SK-N-SH (cell line): ENCODE data around the gene HAT1. TPM values are rescaled to one million over a fixed set of nuclear protein-coding genes. Genes with fewer than 3 reads are reported as not detected.

Experiments used
- CTCF ChIA-PET: fragments of 300-600, 350-600 bp; formaldehyde crosslinking; extraction: SDS; loops from one replicate; lab custom pipeline; 2021; lab: Yijun Ruan, JAX
- POLR2A ChIA-PET: fragments of 350-600 bp; sonication (Branson Sonifier 250); formaldehyde crosslinking; extraction: SDS; loops from one replicate; lab custom pipeline; 2020; ENCODE audit warnings: antibody characterized with exemption, inconsistent platforms; lab: Yijun Ruan, JAX
- DNase-seq: peaks from one replicate; pipeline ENCODE4 v3.0.0; 2012
- H2AFZ ChIP-seq: fragments of 200-600 bp; sonication (generic); 2 replicates; pipeline ENCODE4 v1.8.1; 2016; ENCODE audit warnings: antibody characterized with exemption, mild to moderate bottlenecking, low read depth
- H3F3A ChIP-seq: fragments of 200-600 bp; sonication (generic); replicated peaks from 2 replicates; pipeline ENCODE3; 2016; ENCODE audit warnings: antibody characterized with exemption, mild to moderate bottlenecking; ENCODE audit not compliant: insufficient read depth
- H3K27ac ChIP-seq, 2 experiments: fragments of 200-500 bp in 1 of 2; fragments of 200-600 bp in 1 of 2; sonication (Bioruptor generic) in 1 of 2; sonication (generic), shearing (Covaris generic) in 1 of 2; 2 replicates each; pipeline versions ENCODE4 v1.5.1 to v1.6.1; 2014 to 2016; ENCODE audit warnings: low read depth in 2 of 2, inconsistent platforms in 1 of 2, low read length in 1 of 2, mild to moderate bottlenecking in 1 of 2, mixed read lengths in 1 of 2
- H3K27me3 ChIP-seq: fragments of 200-600 bp; sonication (generic), shearing (Covaris generic); 2 replicates; pipeline ENCODE4 v1.6.1; 2016; ENCODE audit warnings: mixed run types; ENCODE audit not compliant: insufficient read depth
- H3K36me3 ChIP-seq, 2 experiments: fragments of 200-500 bp in 1 of 2; fragments of 200-600 bp in 1 of 2; sonication (Bioruptor generic) in 1 of 2; sonication (generic) in 1 of 2; replicated peaks in 1 of 2; 2 replicates each; pipeline versions ENCODE3 to v1.5.1; 2014 to 2016; ENCODE audit warnings: low read length in 1 of 2, mild to moderate bottlenecking in 1 of 2; ENCODE audit not compliant: insufficient read depth in 2 of 2, control insufficient read depth in 1 of 2
- H3K4me1 ChIP-seq, 2 experiments: fragments of 200-500 bp in 1 of 2; fragments of 200-600 bp in 1 of 2; sonication (Bioruptor generic) in 1 of 2; sonication (generic), shearing (Covaris generic) in 1 of 2; 2 replicates each; pipeline versions ENCODE4 v1.5.1 to v1.6.1; 2014 to 2016; ENCODE audit warnings: low read depth in 1 of 2, low read length in 1 of 2, mixed run types in 1 of 2; ENCODE audit not compliant: insufficient read depth in 2 of 2, control insufficient read depth in 1 of 2
- H3K4me2 ChIP-seq: fragments of 200-600 bp; sonication (generic), shearing (Covaris generic); 2 replicates; pipeline ENCODE4 v1.6.1; 2017; ENCODE audit warnings: mixed run types
- H3K4me3 ChIP-seq, 2 experiments: fragments of 200-500 bp in 1 of 2; fragments of 200-600 bp in 1 of 2; sonication (Bioruptor generic) in 1 of 2; sonication (generic), shearing (Covaris generic) in 1 of 2; 2 replicates each; pipeline versions ENCODE4 v1.5.1 to v1.8.1; 2014 to 2016; ENCODE audit warnings: low read depth in 2 of 2, inconsistent platforms in 1 of 2, low read length in 1 of 2, mild to moderate bottlenecking in 1 of 2, mixed read lengths in 1 of 2, moderate library complexity in 1 of 2
- H3K79me2 ChIP-seq: fragments of 200-600 bp; sonication (generic); 2 replicates; pipeline ENCODE4 v1.8.1; 2017; ENCODE audit warnings: mild to moderate bottlenecking; ENCODE audit not compliant: insufficient read depth
- H3K9ac ChIP-seq: fragments of 200-600 bp; sonication (generic); 2 replicates; pipeline ENCODE4 v1.6.1; 2017; ENCODE audit warnings: mixed run types
- H3K9me2 ChIP-seq: fragments of 200-600 bp; sonication (generic); 2 replicates; pipeline ENCODE4 v1.6.1; 2017; ENCODE audit warnings: mixed run types
- H3K9me3 ChIP-seq: fragments of 200-600 bp; sonication (generic); 2 replicates; pipeline ENCODE4 v1.6.1; 2017; ENCODE audit warnings: mixed run types, mild to moderate bottlenecking, moderate library complexity
- H4K20me1 ChIP-seq: fragments of 200-600 bp; sonication (generic); 2 replicates; pipeline ENCODE4 v1.6.1; 2017; ENCODE audit warnings: mild to moderate bottlenecking, mixed run types; ENCODE audit not compliant: insufficient read depth
- CHD2 ChIP-seq: fragments of 150-350 bp; IDR thresholded peaks from 2 replicates; pipeline ENCODE4 v1.6.1; 2018; ENCODE audit warnings: low read length; ENCODE audit not compliant: partially characterized antibody
- FOSL2 ChIP-seq: IDR thresholded peaks from 2 replicates; pipeline ENCODE4 v1.4.0; 2012; ENCODE audit warnings: low read depth, mild to moderate bottlenecking, moderate library complexity, borderline replicate concordance
- GABPA ChIP-seq: IDR thresholded peaks from 2 replicates; pipeline ENCODE4 v1.4.0; 2012; ENCODE audit warnings: low read depth, mild to moderate bottlenecking
- GATA2 ChIP-seq: sonication (generic); formaldehyde crosslinking; IDR thresholded peaks from 2 replicates; pipeline ENCODE4 v1.5.0; 2020; ENCODE audit warnings: mild to moderate bottlenecking, missing genetic modification reagents
- JUND ChIP-seq: IDR thresholded peaks from 2 replicates; pipeline ENCODE4 v1.4.0; 2012
- MEF2A ChIP-seq: IDR thresholded peaks from 2 replicates; pipeline ENCODE4 v1.4.0; 2012; ENCODE audit warnings: low read depth, borderline replicate concordance
- MXI1 ChIP-seq: IDR thresholded peaks from 2 replicates; pipeline ENCODE4 v1.6.1; 2012; ENCODE audit warnings: mild to moderate bottlenecking, low read depth, low read length, improper control_type of control experiment
- NFIC ChIP-seq: IDR thresholded peaks from 2 replicates; pipeline ENCODE4 v1.4.0; 2012; ENCODE audit warnings: borderline replicate concordance
- POLR2AphosphoS5 ChIP-seq: IDR thresholded peaks from 2 replicates; pipeline ENCODE4 v1.6.1; 2012; ENCODE audit warnings: low read depth, low read length
- RXRA ChIP-seq: IDR thresholded peaks from 2 replicates; pipeline ENCODE4 v1.4.0; 2012; ENCODE audit warnings: low read depth, mild to moderate bottlenecking, borderline replicate concordance
- SIN3A ChIP-seq: IDR thresholded peaks from 2 replicates; pipeline ENCODE4 v1.6.1; 2012; ENCODE audit warnings: low read depth, mild to moderate bottlenecking, low read length, moderate library complexity, borderline replicate concordance
- TAF1 ChIP-seq: IDR thresholded peaks from 2 replicates; pipeline ENCODE4 v1.6.1; 2012; ENCODE audit warnings: low read depth, mild to moderate bottlenecking, low read length, moderate library complexity, borderline replicate concordance
- TCF12 ChIP-seq: IDR thresholded peaks from 2 replicates; pipeline ENCODE4 v1.4.0; 2012
- TEAD4 ChIP-seq: IDR thresholded peaks from 2 replicates; pipeline ENCODE4 v1.4.0; 2012; ENCODE audit warnings: mild to moderate bottlenecking, borderline replicate concordance; ENCODE audit not compliant: insufficient read depth
- YY1 ChIP-seq: IDR thresholded peaks from 2 replicates; pipeline ENCODE4 v1.4.0; 2012; ENCODE audit warnings: low read depth, mild to moderate bottlenecking
- WGBS: methylation state at CpG from one replicate; pipeline ENCODE4 v1.1.6; 2017; ENCODE audit warnings: low lambda C conversion rate; 5-methylcytosine and 5-hydroxymethylcytosine counted together
- polyA plus RNA-seq, 3 experiments: library from polyadenylated mRNA; depleted of rRNA; stranded (reverse); fragments of >200 nt; gene quantifications; 2 replicates each; pipeline ENCODE4 v1.2.3, GENCODE V29; 2012
- TF ChIP-seq, protein P1 (sequence below): IDR thresholded peaks from 2 replicates; pipeline ENCODE4 v1.4.0; 2012; ENCODE audit warnings: low read depth, borderline replicate concordance
- TF ChIP-seq, protein P2 (sequence below): IDR thresholded peaks from 2 replicates; pipeline ENCODE4 v1.4.0; 2012; ENCODE audit warnings: low read depth
- TF ChIP-seq, protein P3 (sequence below): IDR thresholded peaks from 2 replicates; pipeline ENCODE4; 2012

The HAT1 gene
- polyA plus RNA-seq, 1 of the 3 experiments (the other 2 are of a cell fraction), result 18.6 TPM

DNA sequence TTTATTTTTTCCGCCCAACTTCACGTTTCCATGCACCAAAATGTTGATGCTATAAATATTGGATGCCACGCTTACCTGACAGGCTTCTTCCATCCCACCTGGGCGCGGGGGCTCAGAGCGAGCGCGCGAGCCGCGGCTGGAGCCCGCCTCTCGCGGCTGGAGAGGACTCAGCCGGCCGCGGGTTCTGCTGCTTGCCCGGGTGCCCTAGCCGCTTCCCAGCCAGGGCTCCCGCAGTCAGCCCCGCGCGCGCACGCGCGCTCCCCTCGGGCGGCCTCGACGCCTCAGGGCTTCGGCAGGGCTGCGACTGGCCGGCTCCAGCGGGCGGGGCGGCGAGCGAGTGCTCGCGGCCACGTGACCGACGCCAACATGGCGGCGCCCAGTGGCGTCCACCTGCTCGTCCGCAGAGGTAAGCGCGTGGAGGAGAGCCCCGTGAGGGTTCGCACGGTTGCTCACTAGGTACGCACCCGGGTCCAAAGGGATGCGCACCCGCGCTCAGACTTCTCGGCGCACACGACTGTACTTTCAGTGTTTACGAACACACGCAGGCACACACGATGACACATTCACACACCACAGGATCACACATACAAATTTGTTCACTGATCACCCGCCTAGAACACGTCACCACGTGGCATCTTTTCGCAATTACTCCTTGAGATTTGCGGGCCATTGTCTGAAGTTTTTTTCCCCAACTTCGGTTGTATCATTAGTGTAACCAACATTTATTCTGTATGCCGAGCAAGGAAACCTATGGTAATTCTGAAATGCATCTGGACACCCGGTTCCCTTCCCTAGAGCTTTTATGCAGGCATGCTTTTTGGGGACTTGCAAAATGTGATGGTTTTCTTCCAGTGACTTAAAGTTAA is 77.6 kb downstream of the HAT1 start, which contains the start of gene METAP1D (continued):
- TF ChIP-seq, protein P1, sequence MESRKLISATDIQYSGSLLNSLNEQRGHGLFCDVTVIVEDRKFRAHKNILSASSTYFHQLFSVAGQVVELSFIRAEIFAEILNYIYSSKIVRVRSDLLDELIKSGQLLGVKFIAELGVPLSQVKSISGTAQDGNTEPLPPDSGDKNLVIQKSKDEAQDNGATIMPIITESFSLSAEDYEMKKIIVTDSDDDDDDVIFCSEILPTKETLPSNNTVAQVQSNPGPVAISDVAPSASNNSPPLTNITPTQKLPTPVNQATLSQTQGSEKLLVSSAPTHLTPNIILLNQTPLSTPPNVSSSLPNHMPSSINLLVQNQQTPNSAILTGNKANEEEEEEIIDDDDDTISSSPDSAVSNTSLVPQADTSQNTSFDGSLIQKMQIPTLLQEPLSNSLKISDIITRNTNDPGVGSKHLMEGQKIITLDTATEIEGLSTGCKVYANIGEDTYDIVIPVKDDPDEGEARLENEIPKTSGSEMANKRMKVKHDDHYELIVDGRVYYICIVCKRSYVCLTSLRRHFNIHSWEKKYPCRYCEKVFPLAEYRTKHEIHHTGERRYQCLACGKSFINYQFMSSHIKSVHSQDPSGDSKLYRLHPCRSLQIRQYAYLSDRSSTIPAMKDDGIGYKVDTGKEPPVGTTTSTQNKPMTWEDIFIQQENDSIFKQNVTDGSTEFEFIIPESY, result no peak
- TF ChIP-seq TCF12, result no peak
- TF ChIP-seq TAF1, result peak; percentile 69
- TF ChIP-seq MEF2A, result no peak
- TF ChIP-seq, protein P2, sequence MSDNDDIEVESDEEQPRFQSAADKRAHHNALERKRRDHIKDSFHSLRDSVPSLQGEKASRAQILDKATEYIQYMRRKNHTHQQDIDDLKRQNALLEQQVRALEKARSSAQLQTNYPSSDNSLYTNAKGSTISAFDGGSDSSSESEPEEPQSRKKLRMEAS, result peak; percentile 98
- TF ChIP-seq POLR2AphosphoS5, result peak; percentile 60
- no peak for TF ChIP-seq FOSL2
- TF ChIP-seq RXRA, result no peak
- TF ChIP-seq CHD2, result peak; percentile 21
- TF ChIP-seq MXI1, result peak; percentile 99
- no peak for TF ChIP-seq NFIC

DNA sequence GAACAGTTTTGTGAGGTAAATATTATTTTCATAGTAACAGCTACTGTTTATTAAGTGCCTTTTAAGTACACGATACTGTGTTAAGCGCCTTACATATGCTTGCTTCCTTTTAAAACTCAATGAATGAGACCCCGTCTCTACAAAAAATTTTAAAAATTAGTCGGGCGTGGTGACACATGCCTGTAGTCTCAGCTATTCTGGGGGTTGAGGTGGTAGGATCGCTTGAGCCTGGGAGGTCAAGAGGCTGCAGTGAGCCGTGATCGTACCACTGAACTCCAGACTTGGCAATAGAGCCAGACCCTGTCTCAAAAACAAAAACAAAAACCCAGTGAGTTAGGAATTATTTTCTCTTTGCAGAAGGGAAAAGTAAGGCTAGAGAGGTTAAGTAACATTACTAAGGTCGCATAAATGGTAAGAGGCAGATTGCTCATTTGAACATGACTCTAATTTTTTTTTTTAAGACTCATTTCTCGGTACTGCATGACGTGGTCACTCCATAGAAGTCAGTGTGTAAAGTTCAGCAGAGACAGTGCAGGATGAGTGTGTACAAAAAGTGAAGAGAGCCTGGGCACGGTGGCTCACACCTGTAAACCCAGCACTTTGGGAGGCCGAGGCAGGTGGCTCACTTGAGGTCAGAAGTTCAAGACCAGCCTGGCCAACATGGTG is 78.6 kb downstream of the HAT1 start:
- Histone ChIP-seq H3K9me2 (no peaks in the 10 kb centered on the region), H3K9me3 (no peaks in the 10 kb centered on the region), H3K4me1 (peaks cover 0 to 3% of the 10 kb centered on the region in 2 experiments; a peak in 1 of 4 replicates), H3K27me3 (no peaks in the 10 kb centered on the region), H3K4me3 (peak overlapping the region; percentile 66 to 80; a peak in 2 of 4 replicates), H4K20me1 (no peaks in the 10 kb centered on the region), H3F3A (no peaks in the 10 kb centered on the region), H3K36me3 (no peaks in the 10 kb centered on the region), H3K9ac (peak overlapping the region; percentile 60; the same call in 1 of the 2 replicates), H3K27ac (no peak overlapping the region), H2AFZ (peak overlapping the region; percentile 87), H3K4me2 (peak overlapping the region; percentile 91; the same call in 1 of the 2 replicates), H3K79me2 (no peaks in the 10 kb centered on the region)
- WGBS, result 94% methylated on average over 13 of the region's 13 CpGs
- ChIA-PET CTCF (interaction anchor here (0.9 kb wide), 1 partner anchor 37 kb away, joined by 3 read pairs; no protein-coding TSS in a partner anchor), POLR2A (no interaction called here)
- TF ChIP-seq JUND (no peak), GATA2 (CRISPR knock-in tag) (no peak), MEF2A (no peak), TEAD4 (no peak), GABPA (no peak), SIN3A (no peak), YY1 (no peak)
- TF ChIP-seq, protein P3, sequence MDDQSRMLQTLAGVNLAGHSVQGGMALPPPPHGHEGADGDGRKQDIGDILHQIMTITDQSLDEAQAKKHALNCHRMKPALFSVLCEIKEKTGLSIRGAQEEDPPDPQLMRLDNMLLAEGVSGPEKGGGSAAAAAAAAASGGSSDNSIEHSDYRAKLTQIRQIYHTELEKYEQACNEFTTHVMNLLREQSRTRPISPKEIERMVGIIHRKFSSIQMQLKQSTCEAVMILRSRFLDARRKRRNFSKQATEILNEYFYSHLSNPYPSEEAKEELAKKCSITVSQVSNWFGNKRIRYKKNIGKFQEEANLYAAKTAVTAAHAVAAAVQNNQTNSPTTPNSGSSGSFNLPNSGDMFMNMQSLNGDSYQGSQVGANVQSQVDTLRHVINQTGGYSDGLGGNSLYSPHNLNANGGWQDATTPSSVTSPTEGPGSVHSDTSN, result no peak
- no peak for DNase-seq
